Measurements from ENCODE around the gene NES.

The NES gene

GRCh38 chr1:156677616-156678596 is 699 bp upstream of the NES start:
- peak; percentile 63 to 78 for DNase-seq

DNA sequence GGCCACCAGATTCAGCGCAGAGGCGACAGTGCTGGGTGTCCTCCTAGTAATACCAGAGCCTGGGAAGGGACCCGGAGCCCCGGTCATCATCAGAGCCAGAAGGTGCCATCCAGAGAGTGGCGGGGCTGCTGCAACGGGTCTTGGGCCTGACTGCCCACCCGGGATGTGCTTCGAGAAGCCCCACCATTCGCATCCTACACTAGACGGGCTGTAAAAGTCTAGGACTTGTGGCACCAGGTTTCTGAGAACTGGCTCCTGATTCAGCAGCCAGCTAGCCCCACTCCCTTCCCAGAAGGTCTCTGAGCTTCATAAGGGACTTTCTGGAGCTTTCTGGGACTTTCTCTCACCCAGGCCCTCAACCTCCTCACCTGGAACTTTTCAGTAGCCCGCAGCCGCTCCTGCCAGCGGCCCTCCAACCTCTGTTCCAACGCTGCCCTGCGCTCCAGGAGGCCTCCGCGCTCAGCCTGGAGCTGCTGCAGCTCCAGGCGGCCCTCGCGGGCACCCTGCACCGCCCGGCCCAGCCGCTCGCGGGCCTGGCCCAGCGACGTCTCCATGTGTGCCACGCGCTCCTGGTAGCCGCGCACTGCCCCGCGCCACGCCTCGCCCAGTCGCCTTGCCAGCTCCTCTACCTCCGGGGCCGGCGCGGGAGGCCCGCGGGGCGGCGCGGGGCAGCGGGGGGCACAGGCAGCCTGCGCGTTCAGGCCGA is 940 bp downstream of the NES start:
- no peak for DNase-seq

GRCh38 chr1:156675210-156676113 is 1.7 kb downstream of the NES start:
- DNase-seq: no peak

DNA sequence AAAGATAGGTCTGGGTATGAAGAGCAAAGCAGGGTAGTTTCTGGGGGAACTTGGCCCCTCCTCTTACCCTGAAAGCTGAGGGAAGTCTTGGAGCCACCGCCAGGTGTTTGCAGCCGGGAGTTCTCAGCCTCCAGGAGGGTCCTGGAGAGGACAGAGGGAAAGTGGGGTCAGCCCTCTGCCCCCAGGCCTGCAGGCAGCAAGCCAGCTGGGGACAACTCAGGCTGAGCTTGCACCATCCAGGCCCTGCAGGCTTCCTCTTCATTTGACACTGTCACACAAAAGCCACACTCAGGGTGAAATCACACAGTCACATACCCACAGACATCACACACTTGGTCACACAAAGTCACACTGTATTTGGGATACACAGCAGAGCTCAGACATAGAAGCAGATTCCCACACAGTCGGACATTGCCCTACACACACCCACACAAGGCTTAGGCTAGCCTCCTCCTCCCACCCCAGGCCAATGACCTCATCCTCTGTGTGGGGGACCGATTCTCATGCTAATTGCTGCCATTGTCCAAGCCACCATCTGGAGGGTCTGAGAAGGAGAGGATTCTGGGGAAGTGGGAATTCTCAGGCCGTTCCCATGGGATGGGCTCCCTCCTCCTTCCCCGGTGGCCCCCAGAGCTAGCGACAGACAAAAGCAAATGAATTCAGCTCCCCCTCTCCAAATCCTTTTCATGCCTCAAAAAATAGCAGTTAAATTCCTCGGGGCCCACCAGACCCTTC is 3.7 kb downstream of the NES start:
- DNase-seq: no peak

GRCh38 chr1:156671804-156672203 is 5.4 kb downstream of the NES start:
- DNase-seq: no peak

DNA sequence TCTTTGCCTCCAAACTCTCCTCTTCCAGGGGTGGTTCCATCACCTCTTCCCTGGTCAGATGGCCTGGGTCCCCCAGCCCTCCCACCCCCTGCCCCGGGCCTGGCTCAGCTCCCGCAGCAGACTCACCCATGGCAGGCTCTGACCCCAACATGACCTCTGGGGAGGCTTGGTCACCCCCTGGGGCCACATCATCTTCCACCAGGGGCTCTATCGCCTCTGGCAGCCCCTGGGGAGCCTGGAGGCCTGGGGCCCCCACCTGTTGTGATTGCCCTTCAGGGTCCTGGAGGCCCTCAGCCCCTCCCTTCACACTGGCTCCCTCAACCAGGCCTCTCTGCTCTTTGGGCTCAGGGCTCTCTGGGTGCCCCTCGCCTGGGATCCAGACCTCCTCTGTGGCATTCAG is 6.4 kb downstream of the NES start:
- no peak for DNase-seq

DNA sequence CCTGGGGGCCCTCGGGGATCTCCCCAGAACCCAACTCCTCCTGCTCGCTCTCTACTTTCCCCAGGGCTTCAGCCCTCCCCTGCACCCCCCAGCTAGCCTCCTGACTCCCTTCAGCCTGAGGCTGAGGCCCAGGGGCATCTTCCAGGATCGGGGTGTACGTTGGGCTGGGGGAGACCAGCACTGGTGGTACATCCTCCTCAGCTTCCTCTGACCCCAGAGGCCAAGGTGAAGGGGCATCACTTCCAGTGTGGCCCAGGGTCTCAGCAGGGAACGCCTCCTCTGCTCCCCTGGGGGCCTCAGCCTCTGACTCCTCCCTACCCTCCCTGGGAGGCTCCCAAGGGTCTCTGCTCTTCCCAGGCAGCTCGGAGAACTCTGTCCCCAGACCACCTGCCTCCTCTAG is 6.8 kb downstream of the NES start:
- DNase-seq: no peak

GRCh38 chr1:156669794-156670193 is 7.4 kb downstream of the NES start:
- no peak for DNase-seq

DNA sequence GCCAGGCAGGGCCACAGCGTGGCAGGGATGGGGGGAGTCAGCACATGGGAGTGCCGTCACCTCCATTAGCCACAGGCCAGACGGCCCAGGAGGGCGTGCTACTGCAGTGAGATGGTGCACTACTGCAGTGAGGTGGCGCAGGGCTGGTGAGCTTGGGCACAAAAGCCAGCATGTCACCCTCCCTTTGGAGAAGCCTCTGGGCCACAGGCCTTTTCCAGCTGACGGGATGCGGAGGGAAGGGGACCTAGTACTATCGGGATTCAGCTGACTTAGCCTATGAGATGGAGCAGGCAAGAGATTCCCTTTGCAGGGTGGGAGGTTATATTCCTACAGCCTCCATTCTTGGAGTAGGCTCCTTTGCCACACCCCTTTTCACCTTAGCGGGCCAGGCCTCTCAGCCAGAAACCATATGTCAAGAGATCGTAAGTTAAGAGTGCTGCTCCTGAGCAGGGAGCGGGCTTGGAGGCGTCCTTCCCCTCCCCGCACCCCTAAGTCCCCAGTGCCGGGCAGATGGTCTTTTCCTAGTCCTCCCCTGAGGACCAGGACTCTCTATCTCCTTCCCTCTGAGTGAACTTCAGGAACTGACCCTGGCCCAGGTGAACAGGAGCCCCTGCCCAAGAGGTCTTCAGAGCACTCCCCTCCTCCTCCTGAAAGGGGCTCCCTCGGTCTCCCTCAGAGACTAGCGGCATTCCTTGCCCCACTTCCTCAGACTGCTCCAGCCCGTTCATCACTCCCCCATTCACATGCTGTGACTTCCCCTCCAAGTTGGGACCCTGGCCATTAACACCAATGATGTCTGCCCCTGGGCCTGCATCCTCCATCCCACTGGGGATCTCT is 8.2 kb downstream of the NES start:
- DNase-seq: no peak

GRCh38 chr1:156667968-156668709 is 9.1 kb downstream of the NES start:
- DNase-seq: no peak

- peak; percentile 74 to 91 for DNase-seq
Measured at GRCh38 chr1:156667610-156667967, 9.6 kb downstream of the NES start.

- no peak for DNase-seq
Measured at GRCh38 chr1:156666862-156667609, 10.2 kb downstream of the NES start.

DNA sequence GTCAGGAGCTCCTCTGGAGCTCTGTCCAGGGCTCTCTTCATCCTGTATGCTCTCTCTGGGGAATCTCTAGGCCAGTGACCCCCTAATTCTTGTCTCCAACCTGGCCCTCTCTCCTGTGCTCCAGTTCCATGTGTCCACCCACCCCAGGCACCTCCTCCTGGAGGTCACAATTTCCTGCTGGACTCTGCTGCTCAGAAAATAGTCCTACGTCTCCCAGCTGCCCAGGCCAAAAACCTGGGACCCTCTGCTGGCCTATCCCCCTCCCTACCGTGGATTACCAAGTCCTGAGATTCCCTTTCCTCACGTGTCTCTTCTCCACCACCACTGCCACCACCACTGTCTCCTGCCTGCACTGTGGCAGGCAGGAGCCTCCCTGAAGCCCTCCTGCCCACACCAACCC is 11.7 kb downstream of the NES start:
- DNase-seq: no peak

- no peak for DNase-seq
Measured at GRCh38 chr1:156664767-156665411, 12.3 kb downstream of the NES start.

DNA sequence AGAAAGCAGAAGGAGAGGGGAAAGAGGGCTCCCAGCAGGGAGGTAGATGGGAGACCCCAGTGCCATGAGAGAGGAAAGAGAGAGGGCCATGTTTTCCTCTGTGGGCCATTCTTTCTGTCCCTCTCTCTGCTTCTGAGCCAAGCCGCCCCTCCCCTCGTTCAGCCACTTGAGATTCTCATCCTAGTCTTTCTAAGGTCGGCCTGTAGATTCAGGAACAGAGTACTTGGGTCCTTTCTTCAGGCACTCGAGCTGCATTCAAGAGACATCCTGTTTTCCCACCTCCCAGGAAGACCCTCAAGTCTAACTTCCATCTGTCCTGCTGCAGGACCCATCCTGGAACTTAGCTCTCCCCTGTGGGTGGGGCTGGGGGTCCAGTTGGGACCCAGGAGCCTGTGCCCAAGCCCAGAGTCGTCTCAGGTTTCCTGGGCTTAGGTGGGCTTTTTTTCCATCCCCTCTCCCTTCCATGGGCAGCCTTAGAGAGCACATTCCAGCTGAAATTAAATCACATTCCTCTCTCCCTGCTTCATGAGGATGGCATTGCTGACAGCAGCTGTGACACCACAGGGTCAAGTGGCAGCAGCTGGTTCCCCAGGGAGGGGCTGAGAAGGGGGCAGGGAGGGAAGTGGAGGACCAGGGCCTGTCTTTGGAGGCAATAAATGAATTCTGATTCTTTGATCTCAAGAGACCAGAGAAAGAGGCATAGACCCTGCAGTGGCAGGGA is 13.0 kb downstream of the NES start:
- no peak for DNase-seq

GRCh38 chr1:156663178-156663577 is 14.0 kb downstream of the NES start:
- DNase-seq: peak in 1 of 2 experiments; percentile 66

DNA sequence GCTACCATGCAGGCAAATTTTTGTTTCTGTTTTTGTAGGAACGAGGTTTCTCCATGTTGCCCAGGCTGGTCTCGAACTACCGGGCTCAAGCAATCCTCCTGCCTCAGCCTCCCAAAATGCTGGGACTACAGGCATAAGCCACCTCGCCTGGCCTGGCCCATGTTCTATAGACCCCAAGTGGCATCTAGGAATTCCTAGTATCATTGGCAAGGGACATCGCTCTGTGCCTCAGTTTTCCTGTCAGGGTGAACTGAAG is 14.5 kb downstream of the NES start:
- no peak for DNase-seq

- DNase-seq: no peak
Measured at GRCh38 chr1:156662005-156662799, 15.0 kb downstream of the NES start.
